K562 (cell line): Measurements from ENCODE around the gene TLE6. TPM values are rescaled to one million over a fixed set of nuclear protein-coding genes. Genes with fewer than 3 reads are reported as not detected.
A peak's percentile ranks its signal among the peaks of the same experiment; 100 is the strongest.

Experiments used
- DLX4 ChIP-seq: fragments of 250-450 bp; sonication (Bioruptor Pico); IDR thresholded peaks from 2 replicates; pipeline ENCODE4 v1.6.1; 2021; ENCODE audit warnings: mild to moderate bottlenecking
- EP400 ChIP-seq: fragments of 450-650 bp; IDR thresholded peaks from 2 replicates; pipeline ENCODE4 v1.6.1; 2017; ENCODE audit warnings: antibody characterized with exemption, mild to moderate bottlenecking, moderate library complexity
- FOXM1 ChIP-seq, 2 experiments: fragments of 450-650 bp in 1 of 2; sonication (generic) in 1 of 2; formaldehyde crosslinking in 1 of 2; IDR thresholded peaks; 2 replicates each; pipeline versions ENCODE4 v1.6.1 to v1.9.0; 2017 to 2022; ENCODE audit warnings: low read depth in 2 of 2, mild to moderate bottlenecking in 2 of 2, missing genetic modification reagents in 1 of 2, moderate library complexity in 1 of 2
- IFI16 ChIP-seq: fragments of 250-450 bp; sonication (Bioruptor Pico); IDR thresholded peaks from 2 replicates; pipeline ENCODE4 v2.1.2; 2022; ENCODE audit warnings: mild to moderate bottlenecking, inconsistent platforms
- KLF6 ChIP-seq: fragments of 250-450 bp; sonication (Bioruptor Pico); IDR thresholded peaks from 2 replicates; pipeline ENCODE4 v1.4.0; 2020; ENCODE audit warnings: mild to moderate bottlenecking, moderate library complexity, borderline replicate concordance
- NCOA6 ChIP-seq: fragments of 450-650 bp; IDR thresholded peaks from 2 replicates; pipeline ENCODE4 v1.6.1; 2017; ENCODE audit warnings: mild to moderate bottlenecking
- REST ChIP-seq, 2 experiments: fragments of 450-650 bp; formaldehyde crosslinking in 1 of 2; IDR thresholded peaks; 2 replicates each; pipeline versions ENCODE4 v1.4.0 to v1.6.1; 2014 to 2020; ENCODE audit warnings: mild to moderate bottlenecking in 2 of 2, borderline replicate concordance in 1 of 2, low read depth in 1 of 2
- SAFB ChIP-seq: fragments of 200-400 bp; formaldehyde crosslinking; IDR thresholded peaks from 2 replicates; pipeline ENCODE4 v1.6.1; 2017; ENCODE audit warnings: low read depth, low read length, borderline replicate concordance
- SMARCA5 ChIP-seq: fragments of 450-650 bp; IDR thresholded peaks from 2 replicates; pipeline ENCODE4 v1.6.1; 2016
- SMARCC2 ChIP-seq: fragments of 450-650 bp; IDR thresholded peaks from 2 replicates; pipeline ENCODE4 v1.6.1; 2017; ENCODE audit warnings: antibody characterized with exemption, moderate library complexity, mild to moderate bottlenecking, low read depth
- ZBTB43 ChIP-seq: sonication (generic); formaldehyde crosslinking; IDR thresholded peaks from 2 replicates; pipeline ENCODE4 v1.8.0; 2023; ENCODE audit warnings: mild to moderate bottlenecking, missing genetic modification reagents
- ZFP30 ChIP-seq: fragments of 250-450 bp; sonication (Bioruptor Pico); IDR thresholded peaks from 2 replicates; pipeline ENCODE4 v1.8.0; 2022; ENCODE audit warnings: moderate library complexity, mild to moderate bottlenecking, inconsistent platforms, borderline replicate concordance
- ZNF12 ChIP-seq: sonication (generic); formaldehyde crosslinking; IDR thresholded peaks from 2 replicates; pipeline ENCODE4 v1.4.0; 2020; ENCODE audit warnings: mild to moderate bottlenecking, missing genetic modification reagents
- ZNF134 ChIP-seq: fragments of 250-450 bp; sonication (Bioruptor Pico); conservative IDR thresholded peaks from 2 replicates; pipeline ENCODE4 v1.4.0; 2020
- ZNF146 ChIP-seq: IDR thresholded peaks from one replicate; pipeline ENCODE4 v1.6.1; 2018; ENCODE audit warnings: missing compliant biosample characterization; ENCODE audit not compliant: unreplicated experiment
- polyA plus RNA-seq, 8 experiments: library from polyadenylated mRNA; depleted of rRNA in 4 of 8; stranded (reverse) in 5 of 8; unstranded in 3 of 8; fragments of >200 nt; fragmentation: Nextera tagmentation in 2 of 8; fragmentation: Illumina TruSeq in 1 of 8; extraction: Ambion mirVana in 2 of 8; extraction: Trizol in 1 of 8; gene quantifications; 2 replicates each; pipeline versions ENCODE4 v1.2.1 to v1.2.3, GENCODE V29; 2011 to 2014; ENCODE audit warnings: inconsistent platforms in 1 of 8, missing spikeins in 1 of 8
- total RNA-seq, 7 experiments: library from RNA; depleted of rRNA in 6 of 7; stranded (reverse); fragments of >200 nt in 6 of 7; fragmentation: Illumina TruSeq in 2 of 7; extraction: Trizol in 2 of 7; gene quantifications; 2 replicates each; pipeline versions ENCODE4 v1.2.1 to v1.2.3, GENCODE V29; 2011 to 2021; ENCODE audit warnings: low replicate concordance in 1 of 7

TLE6 gene
- total and polyA plus RNA-seq, 9 of the 15 experiments (the other 6 are each of a cell fraction or from before 2014, with no cell fraction given) = 1.1 to 6.1 (median 2.5) TPM

GRCh38 chr19:2974342-2975041 lies 2.9 kb upstream of the TLE6 start (continued):
- TF ChIP-seq NCOA6 (no peak), SAFB (no peak), IFI16 (CRISPR knock-in tag) (no peak), SMARCA5 (no peak), ZBTB43 (no peak), FOXM1 (IDR thresholded peaks at IDR 0.05; ENCODE audit: low read depth) (peak; percentile 49; the same call in 1 of the 2 replicates), FOXM1 (CRISPR knock-in tag; IDR thresholded peaks at IDR 0.05; ENCODE audit: low read depth) (no peak), KLF6 (CRISPR knock-in tag) (no peak), ZFP30 (no peak), EP400 (no peak), ZNF146 (CRISPR knock-in tag) (no peak), ZNF12 (CRISPR knock-in tag) (no peak), DLX4 (CRISPR knock-in tag) (no peak), ZNF134 (CRISPR knock-in tag) (no peak), REST (IDR thresholded peaks at IDR 0.05; ENCODE audit: borderline replicate concordance) (peak; percentile 43; the same call in 1 of the 2 replicates), REST (CRISPR knock-in tag; IDR thresholded peaks at IDR 0.05; ENCODE audit: low read depth) (no peak), SMARCC2 (peak; percentile 67; the same call in 1 of the 2 replicates)
